Astrocyte of the spinal cord (primary cell): ENCODE results near the gene APBB2.
A peak's percentile ranks its signal among the peaks of the same experiment; 100 is the strongest.

Experiments
- DNase-seq: peaks from one replicate; pipeline ENCODE4 v3.0.0; 2011; ENCODE audit warnings: low read depth, low spot score
- H3K4me3 ChIP-seq: 2 replicates; pipeline ENCODE4 v1.5.1; 2011; ENCODE audit warnings: low read depth, mild to moderate bottlenecking, low read length, moderate library complexity
- CTCF ChIP-seq: IDR thresholded peaks from 2 replicates; pipeline ENCODE4 v1.5.1; 2012; ENCODE audit warnings: low read depth, mild to moderate bottlenecking, low read length, inconsistent platforms
- in situ Hi-C: cut with HindIII; loops from 2 replicates; pipeline ENCODE4 v1.10.0; 2017; ENCODE audit warnings: low sequenced_read_pairs

APBB2 gene

GRCh38 chr4:41213625-41214135, 662 bp downstream of the APBB2 start:
- peak overlapping the region; percentile 89 for H3K4me3 ChIP-seq
- in situ Hi-C loops = no loop called here
- no peak for DNase-seq
- no peak for TF ChIP-seq CTCF

GRCh38 chr4:41212616-41213203, 1.6 kb downstream of the APBB2 start:
- DNase-seq = peak; percentile 69
- in situ Hi-C loops = no loop called here
- H3K4me3 ChIP-seq = peak overlapping the region; percentile 89
- TF ChIP-seq CTCF = peak; percentile 75

GRCh38 chr4:41211951-41212615, 2.3 kb downstream of the APBB2 start:
- H3K4me3 ChIP-seq = peak overlapping the region; percentile 89
- no peak for DNase-seq
- in situ Hi-C loops = no loop called here
- no peak for TF ChIP-seq CTCF

- in situ Hi-C loops = no loop called here
- TF ChIP-seq CTCF = no peak
- H3K4me3 ChIP-seq = no peak overlapping the region
- DNase-seq = no peak
These were observed 4.4 kb downstream of the APBB2 start for GRCh38 chr4:41209901-41210300.

- DNase-seq = no peak
- in situ Hi-C loops = no loop called here
- no peak overlapping the region for H3K4me3 ChIP-seq
- no peak for TF ChIP-seq CTCF
These were observed 5.2 kb downstream of the APBB2 start for GRCh38 chr4:41209187-41209586.

- in situ Hi-C loops = no loop called here
- TF ChIP-seq CTCF = no peak
- DNase-seq = no peak
- H3K4me3 ChIP-seq = no peak overlapping the region
These were observed 7.0 kb downstream of the APBB2 start for GRCh38 chr4:41207291-41207831.
